Loucy (cell line): ENCODE data around the gene FADD.

Experiments used
- H2AFZ ChIP-seq: fragments of 200-600 bp; sonication (generic); 2 replicates; pipeline ENCODE4 v1.6.0; 2016; ENCODE audit warnings: antibody characterized with exemption, mild to moderate bottlenecking, low read length, moderate library complexity
- H3F3A ChIP-seq: fragments of 200-600 bp; 2 replicates; pipeline ENCODE4 v1.6.0; 2016; ENCODE audit warnings: antibody characterized with exemption, low read depth, mild to moderate bottlenecking
- H3K27me3 ChIP-seq: fragments of 200-600 bp; sonication (generic); 2 replicates; pipeline ENCODE4 v1.6.1; 2014; ENCODE audit warnings: low read length, mild to moderate bottlenecking; ENCODE audit not compliant: insufficient read depth, poor library complexity, severe bottlenecking
- H3K36me3 ChIP-seq: fragments of 200-600 bp; sonication (generic); 2 replicates; pipeline ENCODE4 v1.6.1; 2016; ENCODE audit warnings: low read length; ENCODE audit not compliant: insufficient read depth
- H3K4me1 ChIP-seq: fragments of 200-600 bp; sonication (generic); 2 replicates; pipeline ENCODE4 v1.5.1; 2014; ENCODE audit warnings: low read length, mild to moderate bottlenecking; ENCODE audit not compliant: insufficient read depth, poor library complexity, severe bottlenecking
- H3K4me2 ChIP-seq: fragments of 200-600 bp; sonication (generic); 2 replicates; pipeline ENCODE4 v1.6.0; 2014; ENCODE audit warnings: antibody characterized with exemption, low read length, low read depth, mild to moderate bottlenecking; ENCODE audit not compliant: poor library complexity, severe bottlenecking
- H3K4me3 ChIP-seq: fragments of 200-600 bp; sonication (generic); 2 replicates; pipeline ENCODE4 v1.5.1; 2014; ENCODE audit warnings: low read length, mild to moderate bottlenecking, mixed read lengths; ENCODE audit not compliant: poor library complexity, severe bottlenecking
- H3K79me2 ChIP-seq: fragments of 200-600 bp; sonication (generic); 2 replicates; pipeline ENCODE4 v1.6.1; 2014; ENCODE audit warnings: low read length; ENCODE audit not compliant: insufficient read depth
- H3K9ac ChIP-seq: fragments of 200-600 bp; sonication (generic); 2 replicates; pipeline ENCODE4 v1.6.0; 2014; ENCODE audit warnings: mild to moderate bottlenecking, low read depth, low read length, moderate library complexity; ENCODE audit not compliant: poor library complexity, severe bottlenecking
- H3K9me2 ChIP-seq: fragments of 200-600 bp; sonication (generic); replicated peaks from 2 replicates; pipeline ENCODE4 v1.6.1; 2016; ENCODE audit warnings: low read depth, low read length, mixed read lengths
- H3K9me3 ChIP-seq: fragments of 200-600 bp; sonication (generic); 2 replicates; pipeline ENCODE4 v1.6.1; 2014; ENCODE audit warnings: mild to moderate bottlenecking, antibody characterized with exemption, low read length, low read depth; ENCODE audit not compliant: insufficient read depth
- H4K20me1 ChIP-seq: fragments of 200-600 bp; sonication (generic); 2 replicates; pipeline ENCODE4 v1.6.0; 2014; ENCODE audit warnings: antibody characterized with exemption, low read length, mild to moderate bottlenecking; ENCODE audit not compliant: insufficient read depth, poor library complexity, severe bottlenecking
- CTCF ChIP-seq: fragments of 200-600 bp; sonication (generic); conservative IDR thresholded peaks from 2 replicates; pipeline ENCODE4 v1.5.1; 2014; ENCODE audit warnings: mild to moderate bottlenecking, antibody characterized with exemption, low read length
- EZH2phosphoT487 ChIP-seq: fragments of 200-600 bp; IDR thresholded peaks from 2 replicates; pipeline ENCODE4 v1.6.1; 2018; ENCODE audit warnings: antibody characterized with exemption, mild to moderate bottlenecking, moderate library complexity, borderline replicate concordance

Gene FADD

DNA sequence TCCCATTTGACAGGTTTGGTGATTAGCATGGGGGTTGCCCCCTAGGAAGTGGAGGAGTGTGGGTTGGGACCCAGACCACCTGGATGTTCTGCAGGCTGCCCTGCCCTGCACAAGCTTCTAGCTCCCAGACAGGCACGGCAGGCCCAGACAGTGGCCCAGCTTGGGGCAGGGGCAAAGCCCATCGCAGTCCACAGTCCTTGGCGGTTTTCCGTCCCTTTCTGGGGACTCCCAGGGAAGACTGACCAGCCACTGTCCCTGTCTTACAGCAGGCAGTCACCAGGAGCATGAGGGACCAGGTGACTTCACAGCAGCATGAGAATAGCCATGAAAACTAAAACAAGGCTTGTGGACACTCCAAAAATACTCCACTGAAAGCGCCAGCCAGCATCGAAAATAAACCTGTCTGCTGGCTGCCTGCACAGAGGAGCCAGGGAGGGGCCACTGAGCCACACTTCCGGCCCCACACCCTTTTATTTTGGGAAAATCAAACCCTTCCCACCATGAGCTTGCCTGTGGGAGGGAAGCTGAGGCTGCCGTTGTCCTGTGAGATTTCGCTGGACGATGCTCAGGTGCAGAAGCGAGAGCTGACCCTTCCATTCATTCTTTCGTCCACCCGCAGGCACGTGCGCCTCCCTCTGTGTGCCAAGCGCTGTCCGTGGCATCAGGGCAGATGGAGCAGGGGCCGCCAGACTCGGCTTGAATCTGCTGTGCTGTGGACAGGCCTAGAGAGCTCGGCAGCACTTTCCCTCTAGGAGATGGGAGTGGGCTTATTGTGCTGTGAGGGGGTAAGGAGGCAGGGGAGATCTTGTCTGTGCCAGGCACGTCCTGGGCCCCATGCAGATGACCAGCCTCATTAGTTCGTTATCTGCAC is 28.0 kb downstream of the FADD start:
- TF ChIP-seq CTCF: no peak
- no peak for TF ChIP-seq EZH2phosphoT487
- H3K4me2 ChIP-seq: no peak overlapping the region

DNA sequence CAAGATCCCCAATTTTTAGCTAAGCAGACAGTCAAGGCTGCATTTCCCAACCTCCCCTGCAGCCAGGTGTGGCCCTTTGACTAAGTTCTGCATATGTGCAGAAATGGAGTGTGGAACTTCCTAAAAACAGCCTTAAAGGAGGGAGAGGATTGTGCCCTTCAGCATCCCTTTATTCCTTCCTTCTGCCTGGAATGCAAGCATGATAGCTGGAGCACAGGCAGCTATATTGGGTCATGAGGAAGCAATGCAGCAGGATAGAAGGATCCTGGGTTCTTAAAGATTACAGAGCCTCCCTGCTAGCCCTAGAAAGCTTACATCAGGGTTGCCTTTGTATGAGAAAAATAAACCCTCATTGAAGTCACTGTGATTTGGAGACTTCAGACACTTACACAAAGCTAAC is 29.9 kb downstream of the FADD start:
- H4K20me1 ChIP-seq: no peaks in the 10 kb centered on the region

More for the DNA sequence above, 28.0 kb downstream of the FADD start:
- Histone ChIP-seq H3K9me3 (no peaks in the 10 kb centered on the region), H4K20me1 (no peaks in the 10 kb centered on the region), H2AFZ (no peak overlapping the region), H3K4me1 (no peaks in the 10 kb centered on the region), H3K9ac (no peak overlapping the region), H3K4me3 (no peak overlapping the region), H3K27me3 (no peaks in the 10 kb centered on the region), H3K79me2 (no peaks in the 10 kb centered on the region), H3K9me2 (no peaks in the 10 kb centered on the region), H3K36me3 (no peaks in the 10 kb centered on the region), H3F3A (no peaks in the 10 kb centered on the region)

DNA sequence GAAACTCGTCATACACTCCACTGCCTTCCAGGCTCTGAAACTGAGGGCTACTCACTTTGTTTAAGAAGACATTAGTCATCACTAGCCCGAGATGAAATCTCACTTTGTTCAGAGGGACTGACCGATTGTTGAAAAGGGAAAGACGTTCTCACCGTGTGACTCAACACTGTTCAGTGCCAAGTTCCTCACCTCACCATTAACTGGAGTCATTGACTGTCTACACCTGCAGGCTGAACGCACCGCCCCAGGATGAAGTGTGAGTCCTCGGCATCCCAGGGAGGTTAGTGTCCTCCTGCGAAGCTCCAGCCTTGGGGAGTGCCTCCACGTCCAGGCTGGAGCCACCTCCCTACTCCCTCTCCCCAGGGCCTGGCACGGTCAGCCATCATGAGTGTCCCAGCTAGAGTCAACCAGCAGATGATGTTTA is 30.4 kb downstream of the FADD start:
- no peaks in the 10 kb centered on the region for H3K27me3 ChIP-seq
- H3K4me3 ChIP-seq: no peak overlapping the region
- H3K36me3 ChIP-seq: no peaks in the 10 kb centered on the region
- H3F3A ChIP-seq: no peaks in the 10 kb centered on the region
- no peaks in the 10 kb centered on the region for H4K20me1 ChIP-seq
- H3K9me2 ChIP-seq: no peaks in the 10 kb centered on the region
- TF ChIP-seq CTCF: no peak
- TF ChIP-seq EZH2phosphoT487: no peak
- H3K9me3 ChIP-seq: no peaks in the 10 kb centered on the region
- no peak overlapping the region for H2AFZ ChIP-seq
- H3K4me2 ChIP-seq: no peak overlapping the region
- no peak overlapping the region for H3K9ac ChIP-seq
- H3K79me2 ChIP-seq: no peaks in the 10 kb centered on the region
- no peaks in the 10 kb centered on the region for H3K4me1 ChIP-seq

More for the DNA sequence above, 29.9 kb downstream of the FADD start:
- Histone ChIP-seq H3K27me3 (no peaks in the 10 kb centered on the region), H3K79me2 (no peaks in the 10 kb centered on the region), H2AFZ (no peak overlapping the region), H3K4me1 (no peaks in the 10 kb centered on the region), H3K4me2 (no peak overlapping the region), H3K9ac (no peak overlapping the region), H3K36me3 (no peaks in the 10 kb centered on the region), H3K9me3 (no peaks in the 10 kb centered on the region), H3K4me3 (no peak overlapping the region), H3K9me2 (no peaks in the 10 kb centered on the region), H3F3A (no peaks in the 10 kb centered on the region)
- TF ChIP-seq CTCF: no peak
- TF ChIP-seq EZH2phosphoT487: no peak
